ENCODE results near the gene ULK3. TPM values are rescaled to one million over a fixed set of nuclear protein-coding genes. Genes with fewer than 3 reads are reported as not detected.

Gene ULK3
- total RNA-seq, 2 experiments from 2014 or later, result 37.8 to 38.9 TPM

GRCh38 chr15:74865316-74865715, 22.4 kb upstream of the ULK3 start:
- no peak for TF ChIP-seq CTCF (IDR thresholded peaks at IDR 0.05)
- DNase-seq (no peak), ATAC-seq (ENCODE audit: poor library complexity) (no peak)
- H3K27ac ChIP-seq (ENCODE audit: low read depth in 1 of 2, low read length in 2 of 2), result no peak overlapping the region
- H3K9me3 ChIP-seq (ENCODE audit: control insufficient read depth in 1 of 2, insufficient read depth in 1 of 2, low read length in 2 of 2), result no peaks in the 10 kb centered on the region
- peaks cover 18% of the 10 kb centered on the region for H3K36me3 ChIP-seq (ENCODE audit: insufficient read depth, low read length)
- ChIA-PET CTCF (interaction anchor here (0.7 kb wide), 1 partner anchor 41 kb away, joined by 3 read pairs; the partner anchor contains the start of gene FAM219B), POLR2A (no interaction called here)
- H3K36me3 Mint-ChIP-seq (ENCODE audit: low read depth), result peaks cover 45% of the 10 kb centered on the region
- peak overlapping the region; percentile 79 for H3K27ac Mint-ChIP-seq
- H3K27me3 Mint-ChIP-seq, result no peaks in the 10 kb centered on the region
- H3K4me1 ChIP-seq (ENCODE audit: insufficient read depth, low read length), result peaks cover 75% of the 10 kb centered on the region
- peak overlapping the region; percentile 48 for H3K4me3 Mint-ChIP-seq
- no peaks in the 10 kb centered on the region for H3K9me3 Mint-ChIP-seq
- intact Hi-C loops (cut with DNase I, micrococcal nuclease), result no loop called here
- no peaks in the 10 kb centered on the region for H3K27me3 ChIP-seq (ENCODE audit: control insufficient read depth in 1 of 2, insufficient read depth in 2 of 2, low read length in 2 of 2)
- no peak overlapping the region for H3K4me3 ChIP-seq (ENCODE audit: low read length)
- peaks cover 63% of the 10 kb centered on the region for H3K4me1 Mint-ChIP-seq (ENCODE audit: low read depth)

- H3K9me3 ChIP-seq (ENCODE audit: control insufficient read depth in 1 of 2, insufficient read depth in 1 of 2, low read length in 2 of 2), result no peaks in the 10 kb centered on the region
- no peak for TF ChIP-seq CTCF (IDR thresholded peaks at IDR 0.05)
- ChIA-PET CTCF (interaction anchor here (0.6 to 1.1 kb wide), 2 partner anchors 37 to 42 kb away, joined by 3 read pairs; partner anchors contain the start of gene FAM219B), POLR2A (interaction anchor here (1.0 kb wide), 1 partner anchor 85 kb away, joined by 3 read pairs; no protein-coding TSS in a partner anchor)
- H3K4me1 ChIP-seq (ENCODE audit: insufficient read depth, low read length), result peaks cover 74% of the 10 kb centered on the region
- peaks cover 18% of the 10 kb centered on the region for H3K36me3 ChIP-seq (ENCODE audit: insufficient read depth, low read length)
- peaks cover 41% of the 10 kb centered on the region for H3K36me3 Mint-ChIP-seq (ENCODE audit: low read depth)
- intact Hi-C loops (cut with DNase I, micrococcal nuclease), result no loop called here
- H3K4me3 Mint-ChIP-seq, result peak overlapping the region; percentile 1
- no peak overlapping the region for H3K4me3 ChIP-seq (ENCODE audit: low read length)
- H3K9me3 Mint-ChIP-seq, result no peaks in the 10 kb centered on the region
- peak overlapping the region; percentile 62 for H3K27ac Mint-ChIP-seq
- no peaks in the 10 kb centered on the region for H3K27me3 ChIP-seq (ENCODE audit: control insufficient read depth in 1 of 2, insufficient read depth in 2 of 2, low read length in 2 of 2)
- H3K27me3 Mint-ChIP-seq, result no peaks in the 10 kb centered on the region
- H3K27ac ChIP-seq (ENCODE audit: low read depth in 1 of 2, low read length in 2 of 2), result peak overlapping the region in 1 of 2 donors; percentile 25
- DNase-seq (no peak), ATAC-seq (ENCODE audit: poor library complexity) (no peak)
- H3K4me1 Mint-ChIP-seq (ENCODE audit: low read depth), result peaks cover 54% of the 10 kb centered on the region
These were observed 21.3 kb upstream of the ULK3 start for GRCh38 chr15:74864296-74864695.

GRCh38 chr15:74863239-74864056, 20.5 kb upstream of the ULK3 start:
- intact Hi-C loops (cut with DNase I, micrococcal nuclease), result no loop called here
- DNase-seq (peak in 1 of 14 experiments; percentile 38), ATAC-seq (ENCODE audit: poor library complexity) (peak; percentile 37)
- POLR2A ChIA-PET, result interaction anchor here (1.0 kb wide), 1 partner anchor 84 kb away, joined by 3 read pairs; no protein-coding TSS in a partner anchor
- no peaks in the 10 kb centered on the region for H3K9me3 Mint-ChIP-seq
- H3K27me3 ChIP-seq (ENCODE audit: control insufficient read depth in 1 of 2, insufficient read depth in 2 of 2, low read length in 2 of 2), result no peaks in the 10 kb centered on the region
- peaks cover 18% of the 10 kb centered on the region for H3K36me3 ChIP-seq (ENCODE audit: insufficient read depth, low read length)
- CTCF ChIA-PET, result interaction anchor here (0.7 to 1.1 kb wide), 2 partner anchors 38 to 231 kb away, joined by 3 read pairs; no protein-coding TSS in a partner anchor
- H3K9me3 ChIP-seq (ENCODE audit: control insufficient read depth in 1 of 2, insufficient read depth in 1 of 2, low read length in 2 of 2), result no peaks in the 10 kb centered on the region
- H3K27ac Mint-ChIP-seq, result peak overlapping the region; percentile 62
- H3K27ac ChIP-seq (ENCODE audit: low read depth in 1 of 2, low read length in 2 of 2), result peak overlapping the region in 1 of 2 donors; percentile 36
- peaks cover 43% of the 10 kb centered on the region for H3K36me3 Mint-ChIP-seq (ENCODE audit: low read depth)
- peaks cover 53% of the 10 kb centered on the region for H3K4me1 Mint-ChIP-seq (ENCODE audit: low read depth)
- H3K4me3 Mint-ChIP-seq, result peak overlapping the region; percentile 13
- H3K4me1 ChIP-seq (ENCODE audit: insufficient read depth, low read length), result peaks cover 75% of the 10 kb centered on the region
- H3K4me3 ChIP-seq (ENCODE audit: low read length), result no peak overlapping the region
- no peaks in the 10 kb centered on the region for H3K27me3 Mint-ChIP-seq
- no peak for TF ChIP-seq CTCF (IDR thresholded peaks at IDR 0.05)

Data from CD4-positive, alpha-beta T cell (primary cell).